Measurements from ENCODE around the gene GABRG3.
"Not testable (repeated sequence)": the region's sequence is repeated elsewhere in the genome, so short reads cannot be mapped to it uniquely, and the experiment has no call there.

The GABRG3 gene

GRCh38 chr15:27175472-27176153 lies 204.6 kb downstream of the GABRG3 start:
- no peak overlapping the region for H3K4me3 ChIP-seq (ENCODE audit: low read depth, low read length)
- DNase-seq (ENCODE audit: low read depth): no peak
- TF ChIP-seq, protein P1, sequence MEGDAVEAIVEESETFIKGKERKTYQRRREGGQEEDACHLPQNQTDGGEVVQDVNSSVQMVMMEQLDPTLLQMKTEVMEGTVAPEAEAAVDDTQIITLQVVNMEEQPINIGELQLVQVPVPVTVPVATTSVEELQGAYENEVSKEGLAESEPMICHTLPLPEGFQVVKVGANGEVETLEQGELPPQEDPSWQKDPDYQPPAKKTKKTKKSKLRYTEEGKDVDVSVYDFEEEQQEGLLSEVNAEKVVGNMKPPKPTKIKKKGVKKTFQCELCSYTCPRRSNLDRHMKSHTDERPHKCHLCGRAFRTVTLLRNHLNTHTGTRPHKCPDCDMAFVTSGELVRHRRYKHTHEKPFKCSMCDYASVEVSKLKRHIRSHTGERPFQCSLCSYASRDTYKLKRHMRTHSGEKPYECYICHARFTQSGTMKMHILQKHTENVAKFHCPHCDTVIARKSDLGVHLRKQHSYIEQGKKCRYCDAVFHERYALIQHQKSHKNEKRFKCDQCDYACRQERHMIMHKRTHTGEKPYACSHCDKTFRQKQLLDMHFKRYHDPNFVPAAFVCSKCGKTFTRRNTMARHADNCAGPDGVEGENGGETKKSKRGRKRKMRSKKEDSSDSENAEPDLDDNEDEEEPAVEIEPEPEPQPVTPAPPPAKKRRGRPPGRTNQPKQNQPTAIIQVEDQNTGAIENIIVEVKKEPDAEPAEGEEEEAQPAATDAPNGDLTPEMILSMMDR (IDR thresholded peaks at IDR 0.05; ENCODE audit: insufficient read depth, low read depth, low read length, missing control alignments): no peak

GRCh38 chr15:27176785-27177406 lies 205.9 kb downstream of the GABRG3 start:
- H3K4me3 ChIP-seq (ENCODE audit: low read depth, low read length): no peak overlapping the region
- TF ChIP-seq, protein P1 (IDR thresholded peaks at IDR 0.05; ENCODE audit: insufficient read depth, low read depth, low read length, missing control alignments): no peak
- no peak for DNase-seq (ENCODE audit: low read depth)

GRCh38 chr15:27179789-27180188 lies 208.8 kb downstream of the GABRG3 start:
- no peak overlapping the region for H3K4me3 ChIP-seq (ENCODE audit: low read depth, low read length)
- TF ChIP-seq, protein P1 (IDR thresholded peaks at IDR 0.05; ENCODE audit: insufficient read depth, low read depth, low read length, missing control alignments): no peak
- DNase-seq (ENCODE audit: low read depth): no peak

DNA sequence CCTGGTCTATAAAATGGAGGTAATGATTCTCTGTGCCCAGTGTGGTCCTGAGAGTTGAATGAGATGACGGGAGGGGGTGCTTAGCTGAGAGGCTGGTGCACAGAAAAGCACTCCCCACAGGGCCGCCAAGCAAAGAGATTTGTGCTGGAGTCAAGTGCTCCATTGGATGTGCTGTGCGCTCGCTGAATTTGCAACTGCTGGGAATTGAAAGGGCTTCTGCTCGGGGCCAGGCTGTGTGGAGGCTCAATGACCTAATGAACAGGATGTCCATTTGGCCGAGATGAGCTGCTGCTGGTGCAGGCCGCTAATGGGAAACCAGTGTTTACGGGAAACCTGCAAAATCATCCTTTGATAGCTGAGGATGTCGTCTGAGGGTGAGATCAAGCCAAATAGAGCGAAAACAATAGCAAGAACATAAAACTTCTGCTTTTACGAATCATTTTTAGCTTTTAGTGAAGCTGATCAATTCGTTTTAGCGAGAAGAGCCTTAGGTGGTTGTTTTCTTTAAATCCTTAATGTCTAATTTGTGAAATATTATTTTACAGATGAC lies 211.7 kb downstream of the GABRG3 start:
- TF ChIP-seq, protein P1 (IDR thresholded peaks at IDR 0.05; ENCODE audit: insufficient read depth, low read depth, low read length, missing control alignments): no peak
- H3K4me3 ChIP-seq (ENCODE audit: low read depth, low read length): no peak overlapping the region

GRCh38 chr15:27183201-27183600 lies 212.2 kb downstream of the GABRG3 start:
- DNase-seq (ENCODE audit: low read depth): no peak
- H3K4me3 ChIP-seq (ENCODE audit: low read depth, low read length): no peak overlapping the region
- TF ChIP-seq, protein P1 (IDR thresholded peaks at IDR 0.05; ENCODE audit: insufficient read depth, low read depth, low read length, missing control alignments): no peak

More for the DNA sequence above, 211.7 kb downstream of the GABRG3 start:
- DNase-seq (ENCODE audit: low read depth): no peak

GRCh38 chr15:27191515-27191914 lies 220.5 kb downstream of the GABRG3 start:
- DNase-seq (ENCODE audit: low read depth); H3K4me3 ChIP-seq (ENCODE audit: low read depth, low read length): not testable (repeated sequence)

GRCh38 chr15:27196691-27197090 lies 225.7 kb downstream of the GABRG3 start:
- no peak overlapping the region for H3K4me3 ChIP-seq (ENCODE audit: low read depth, low read length)
- TF ChIP-seq, protein P1 (IDR thresholded peaks at IDR 0.05; ENCODE audit: insufficient read depth, low read depth, low read length, missing control alignments): no peak
- DNase-seq (ENCODE audit: low read depth): no peak

All from GM12865 (cell line).